ENCODE measurements around the gene OR4F6.

DNA sequence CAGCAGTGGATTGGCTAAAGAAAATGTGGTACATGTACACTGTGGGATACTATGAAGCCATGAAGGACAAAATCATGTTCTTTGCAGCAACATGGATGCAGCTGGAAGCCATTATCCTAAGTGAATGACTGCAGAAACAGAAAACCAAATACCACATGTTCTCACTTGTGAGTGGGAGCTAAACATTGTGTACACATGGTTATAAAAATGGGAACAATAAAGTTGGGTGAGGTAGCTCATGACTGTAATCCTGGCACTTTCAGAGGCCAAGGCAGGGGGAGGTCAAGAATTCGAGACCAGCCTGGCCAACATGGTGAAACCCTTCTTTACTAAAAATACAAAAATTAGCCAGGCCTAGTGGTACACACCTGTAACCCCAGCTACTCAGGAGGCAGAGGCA lies 3.6 kb upstream of the OR4F6 start:
- TF ChIP-seq, protein P1, sequence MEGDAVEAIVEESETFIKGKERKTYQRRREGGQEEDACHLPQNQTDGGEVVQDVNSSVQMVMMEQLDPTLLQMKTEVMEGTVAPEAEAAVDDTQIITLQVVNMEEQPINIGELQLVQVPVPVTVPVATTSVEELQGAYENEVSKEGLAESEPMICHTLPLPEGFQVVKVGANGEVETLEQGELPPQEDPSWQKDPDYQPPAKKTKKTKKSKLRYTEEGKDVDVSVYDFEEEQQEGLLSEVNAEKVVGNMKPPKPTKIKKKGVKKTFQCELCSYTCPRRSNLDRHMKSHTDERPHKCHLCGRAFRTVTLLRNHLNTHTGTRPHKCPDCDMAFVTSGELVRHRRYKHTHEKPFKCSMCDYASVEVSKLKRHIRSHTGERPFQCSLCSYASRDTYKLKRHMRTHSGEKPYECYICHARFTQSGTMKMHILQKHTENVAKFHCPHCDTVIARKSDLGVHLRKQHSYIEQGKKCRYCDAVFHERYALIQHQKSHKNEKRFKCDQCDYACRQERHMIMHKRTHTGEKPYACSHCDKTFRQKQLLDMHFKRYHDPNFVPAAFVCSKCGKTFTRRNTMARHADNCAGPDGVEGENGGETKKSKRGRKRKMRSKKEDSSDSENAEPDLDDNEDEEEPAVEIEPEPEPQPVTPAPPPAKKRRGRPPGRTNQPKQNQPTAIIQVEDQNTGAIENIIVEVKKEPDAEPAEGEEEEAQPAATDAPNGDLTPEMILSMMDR (IDR thresholded peaks at IDR 0.05; ENCODE audit: poor library complexity): no peak
- no peak for TF ChIP-seq EZH2phosphoT487 (IDR thresholded peaks at IDR 0.05; ENCODE audit: low read depth, severe bottlenecking, unreplicated experiment)

All from hepatocyte (in vitro differentiated cells).